ENCODE results near the gene RAB17.

Gene RAB17

DNA sequence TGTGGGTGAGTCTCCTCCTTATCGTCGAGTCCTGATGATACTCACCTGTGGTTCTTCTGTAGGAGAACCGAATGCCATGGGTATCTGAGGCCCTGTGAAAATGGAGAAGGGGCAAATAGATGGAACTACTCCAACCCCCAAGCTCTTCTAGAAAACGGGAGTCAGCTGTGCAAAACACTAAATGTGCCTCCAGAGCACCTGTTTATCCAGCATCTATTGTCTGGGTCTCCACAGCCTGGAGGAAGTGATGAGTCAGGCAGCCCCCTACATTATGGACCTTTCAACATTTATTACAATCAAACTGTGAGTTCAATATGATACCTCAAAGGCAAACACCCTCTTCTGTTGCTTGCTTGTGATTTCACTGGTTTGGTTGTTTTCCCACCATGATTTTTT, 27.1 kb upstream of the RAB17 start:
- TF ChIP-seq CTCF (IDR thresholded peaks at IDR 0.05), result no peak
- no peak overlapping the region for H3K27ac ChIP-seq
- H3K4me3 ChIP-seq (ENCODE audit: low read depth in 1 of 2, low read length in 1 of 2), result no peak overlapping the region
- peaks cover 8 to 10% of the 10 kb centered on the region in 2 experiments for H3K4me1 ChIP-seq (ENCODE audit: control insufficient read depth in 1 of 2, insufficient read depth in 1 of 2, low read depth in 1 of 2, low read length in 1 of 2)
- H3K27me3 ChIP-seq, result peaks cover 64% of the 10 kb centered on the region
- no peaks in the 10 kb centered on the region for H3K36me3 ChIP-seq
- no peaks in the 10 kb centered on the region for H3K9me3 ChIP-seq

- no peak overlapping the region for H3K27ac ChIP-seq
- no peak overlapping the region for H3K4me3 ChIP-seq (ENCODE audit: low read depth in 1 of 2, low read length in 1 of 2)
- TF ChIP-seq CTCF (IDR thresholded peaks at IDR 0.05), result no peak
- H3K4me1 ChIP-seq (ENCODE audit: control insufficient read depth in 1 of 2, insufficient read depth in 1 of 2, low read depth in 1 of 2, low read length in 1 of 2), result peaks cover 8 to 10% of the 10 kb centered on the region in 2 experiments
- no peaks in the 10 kb centered on the region for H3K36me3 ChIP-seq
- no peaks in the 10 kb centered on the region for H3K9me3 ChIP-seq
- peaks cover 57% of the 10 kb centered on the region for H3K27me3 ChIP-seq
Observed at GRCh38 chr2:237616734-237617586, 26.4 kb upstream of the RAB17 start.

- Histone ChIP-seq H3K4me1 (ENCODE audit: control insufficient read depth in 1 of 2, insufficient read depth in 1 of 2, low read depth in 1 of 2, low read length in 1 of 2) (peaks cover 8 to 10% of the 10 kb centered on the region in 2 experiments), H3K27ac (no peak overlapping the region), H3K4me3 (ENCODE audit: low read depth in 1 of 2, low read length in 1 of 2) (no peak overlapping the region), H3K27me3 (peaks cover 54% of the 10 kb centered on the region), H3K9me3 (no peaks in the 10 kb centered on the region), H3K36me3 (no peaks in the 10 kb centered on the region)
- TF ChIP-seq CTCF (IDR thresholded peaks at IDR 0.05), result no peak
Observed at GRCh38 chr2:237616373-237616733, 25.8 kb upstream of the RAB17 start.

DNA sequence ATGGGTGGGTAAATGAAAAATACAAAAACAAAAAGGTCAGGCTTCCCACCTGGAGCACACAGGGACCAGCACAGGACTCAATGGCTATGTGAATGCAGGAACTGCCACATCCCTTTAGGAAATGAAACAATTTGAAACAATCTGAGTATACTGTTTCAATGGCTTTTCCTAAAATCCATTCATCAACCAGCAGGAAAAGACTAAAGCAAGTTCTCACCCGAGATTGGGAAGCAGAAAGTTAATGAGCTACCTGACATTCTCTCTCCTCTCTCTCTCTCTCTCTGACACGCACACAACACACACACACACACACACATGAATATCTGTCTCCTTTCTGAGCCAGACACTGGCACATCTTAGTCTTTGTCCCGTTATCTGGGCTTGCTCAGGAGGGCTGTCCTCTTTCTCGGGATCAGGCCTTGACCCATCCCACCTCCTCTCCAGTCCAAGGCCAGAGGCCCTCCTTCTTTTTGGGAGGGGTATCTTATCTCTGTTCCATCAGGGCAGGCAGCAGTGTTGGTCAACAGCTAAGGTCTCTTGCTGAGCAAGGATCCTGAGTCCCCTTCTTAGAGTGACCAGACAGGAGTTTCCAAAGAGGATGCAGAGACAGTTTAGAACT, 25.2 kb upstream of the RAB17 start:
- Histone ChIP-seq H3K27me3 (peaks cover 47% of the 10 kb centered on the region), H3K4me1 (ENCODE audit: control insufficient read depth in 1 of 2, insufficient read depth in 1 of 2, low read depth in 1 of 2, low read length in 1 of 2) (peaks cover 8 to 10% of the 10 kb centered on the region in 2 experiments), H3K27ac (no peak overlapping the region), H3K9me3 (no peaks in the 10 kb centered on the region), H3K4me3 (ENCODE audit: low read depth in 1 of 2, low read length in 1 of 2) (no peak overlapping the region), H3K36me3 (no peaks in the 10 kb centered on the region)
- TF ChIP-seq CTCF (IDR thresholded peaks at IDR 0.05), result no peak

GRCh38 chr2:237614151-237614720, 23.7 kb upstream of the RAB17 start:
- no peak overlapping the region for H3K27ac ChIP-seq
- TF ChIP-seq CTCF (IDR thresholded peaks at IDR 0.05), result no peak
- peaks cover 42% of the 10 kb centered on the region for H3K27me3 ChIP-seq
- H3K4me3 ChIP-seq (ENCODE audit: low read depth in 1 of 2, low read length in 1 of 2), result no peak overlapping the region
- H3K36me3 ChIP-seq, result no peaks in the 10 kb centered on the region
- peaks cover 8 to 10% of the 10 kb centered on the region in 2 experiments for H3K4me1 ChIP-seq (ENCODE audit: control insufficient read depth in 1 of 2, insufficient read depth in 1 of 2, low read depth in 1 of 2, low read length in 1 of 2)
- no peaks in the 10 kb centered on the region for H3K9me3 ChIP-seq
